ENCODE measurements around the gene THEMIS2.
A peak's percentile ranks its signal among the peaks of the same experiment; 100 is the strongest.
"Not testable (repeated sequence)": the region's sequence is repeated elsewhere in the genome, so short reads cannot be mapped to it uniquely, and the experiment has no call there.

THEMIS2 gene

DNA sequence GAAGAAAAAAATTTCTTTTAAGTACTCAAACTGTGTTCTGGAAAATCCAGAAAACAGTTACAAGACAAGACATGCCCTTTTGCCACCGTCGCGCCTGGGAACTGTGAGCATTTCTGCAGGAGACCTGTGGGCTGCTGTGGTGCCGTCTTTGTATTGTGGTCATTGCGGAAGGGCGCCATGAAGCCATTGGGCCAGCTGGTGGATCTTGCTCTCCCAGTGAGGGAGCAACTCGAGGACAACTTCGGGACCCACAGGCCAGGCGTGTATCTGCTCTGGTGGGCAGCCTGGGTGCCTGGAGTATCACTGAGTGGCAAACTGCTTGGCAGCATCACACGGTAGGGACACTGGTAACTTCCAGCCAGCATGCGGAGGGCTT lies 3.8 kb upstream of the THEMIS2 start:
- H3K36me3 Mint-ChIP-seq (ENCODE audit: low read depth): no peaks in the 10 kb centered on the region
- no peak overlapping the region for H3K4me3 Mint-ChIP-seq
- H3K27ac Mint-ChIP-seq: no peak overlapping the region
- TF ChIP-seq, protein P1, sequence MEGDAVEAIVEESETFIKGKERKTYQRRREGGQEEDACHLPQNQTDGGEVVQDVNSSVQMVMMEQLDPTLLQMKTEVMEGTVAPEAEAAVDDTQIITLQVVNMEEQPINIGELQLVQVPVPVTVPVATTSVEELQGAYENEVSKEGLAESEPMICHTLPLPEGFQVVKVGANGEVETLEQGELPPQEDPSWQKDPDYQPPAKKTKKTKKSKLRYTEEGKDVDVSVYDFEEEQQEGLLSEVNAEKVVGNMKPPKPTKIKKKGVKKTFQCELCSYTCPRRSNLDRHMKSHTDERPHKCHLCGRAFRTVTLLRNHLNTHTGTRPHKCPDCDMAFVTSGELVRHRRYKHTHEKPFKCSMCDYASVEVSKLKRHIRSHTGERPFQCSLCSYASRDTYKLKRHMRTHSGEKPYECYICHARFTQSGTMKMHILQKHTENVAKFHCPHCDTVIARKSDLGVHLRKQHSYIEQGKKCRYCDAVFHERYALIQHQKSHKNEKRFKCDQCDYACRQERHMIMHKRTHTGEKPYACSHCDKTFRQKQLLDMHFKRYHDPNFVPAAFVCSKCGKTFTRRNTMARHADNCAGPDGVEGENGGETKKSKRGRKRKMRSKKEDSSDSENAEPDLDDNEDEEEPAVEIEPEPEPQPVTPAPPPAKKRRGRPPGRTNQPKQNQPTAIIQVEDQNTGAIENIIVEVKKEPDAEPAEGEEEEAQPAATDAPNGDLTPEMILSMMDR (IDR thresholded peaks at IDR 0.05; ENCODE audit: unreplicated experiment in 3 of 3): no peak
- H3K27me3 Mint-ChIP-seq (ENCODE audit: low read depth): peaks cover 8% of the 10 kb centered on the region
- H3K4me1 Mint-ChIP-seq: peaks cover 6% of the 10 kb centered on the region
- H3K9me3 Mint-ChIP-seq: no peaks in the 10 kb centered on the region

DNA sequence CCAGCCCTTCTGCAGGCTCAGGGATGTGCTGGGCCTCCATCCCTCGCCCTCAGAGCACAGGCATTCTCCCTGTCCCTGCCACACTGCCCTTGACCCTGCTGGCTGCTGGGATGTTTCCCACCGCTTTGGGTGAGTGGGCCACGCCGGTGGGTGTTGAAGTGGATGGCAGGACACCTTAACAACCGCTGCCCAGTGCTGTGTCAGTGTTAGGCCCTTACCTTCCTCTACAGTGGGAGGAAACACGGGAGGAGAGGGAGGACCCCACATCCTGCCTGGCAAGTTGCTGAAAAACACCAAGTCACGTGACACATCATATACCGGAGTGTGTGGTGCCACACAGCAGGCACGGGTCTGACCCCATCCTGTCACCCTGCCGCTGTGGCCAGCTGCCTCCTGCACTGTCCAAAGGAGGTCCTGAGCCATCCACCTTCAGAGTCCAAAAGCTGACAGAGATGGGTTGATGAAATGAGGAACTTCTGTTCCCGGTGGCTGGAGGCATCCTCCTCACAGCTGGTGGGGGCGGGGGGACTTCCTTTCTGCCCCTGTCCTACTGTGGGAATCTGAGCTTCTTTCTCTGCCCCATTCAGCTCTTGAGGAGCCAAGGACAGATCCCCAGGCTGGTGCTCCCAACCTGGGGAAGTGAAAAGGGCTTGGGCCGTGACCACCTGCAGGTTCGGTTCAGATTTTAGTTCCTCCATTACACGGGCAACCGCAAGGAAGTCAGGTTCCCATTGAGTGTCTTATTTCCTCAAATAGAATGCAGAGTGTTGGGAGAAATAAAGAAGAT lies 3.2 kb upstream of the THEMIS2 start:
- TF ChIP-seq, protein P1 (IDR thresholded peaks at IDR 0.05; ENCODE audit: unreplicated experiment in 3 of 3): no peak
- Mint-ChIP-seq H3K9me3 (no peaks in the 10 kb centered on the region), H3K36me3 (ENCODE audit: low read depth) (no peaks in the 10 kb centered on the region), H3K4me1 (peaks cover 6% of the 10 kb centered on the region), H3K4me3 (no peak overlapping the region), H3K27me3 (ENCODE audit: low read depth) (peaks cover 11% of the 10 kb centered on the region), H3K27ac (no peak overlapping the region)

DNA sequence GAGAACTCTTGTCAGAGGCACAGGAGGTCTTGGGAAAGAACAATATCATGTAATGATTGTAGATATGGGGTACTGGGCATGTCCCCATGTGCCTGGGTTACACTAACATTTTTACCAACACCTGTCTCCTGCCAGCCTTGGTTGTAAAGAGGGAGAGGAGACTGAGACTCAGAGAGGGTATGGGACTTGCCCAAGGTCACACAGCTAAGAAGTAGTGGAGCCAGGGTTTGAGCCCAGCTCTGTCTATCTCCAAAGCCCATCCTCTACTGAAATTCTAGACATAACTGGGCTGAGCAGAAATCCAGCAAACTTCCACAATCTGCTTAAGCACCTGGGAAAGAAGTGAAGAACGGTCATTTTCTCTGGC lies 2.6 kb upstream of the THEMIS2 start:
- TF ChIP-seq, protein P1 (IDR thresholded peaks at IDR 0.05; ENCODE audit: unreplicated experiment in 3 of 3): no peak
- no peak overlapping the region for H3K4me3 Mint-ChIP-seq
- H3K36me3 Mint-ChIP-seq (ENCODE audit: low read depth): no peaks in the 10 kb centered on the region
- H3K4me1 Mint-ChIP-seq: peaks cover 6% of the 10 kb centered on the region
- no peak overlapping the region for H3K27ac Mint-ChIP-seq
- peaks cover 11% of the 10 kb centered on the region for H3K27me3 Mint-ChIP-seq (ENCODE audit: low read depth)
- H3K9me3 Mint-ChIP-seq: no peaks in the 10 kb centered on the region

DNA sequence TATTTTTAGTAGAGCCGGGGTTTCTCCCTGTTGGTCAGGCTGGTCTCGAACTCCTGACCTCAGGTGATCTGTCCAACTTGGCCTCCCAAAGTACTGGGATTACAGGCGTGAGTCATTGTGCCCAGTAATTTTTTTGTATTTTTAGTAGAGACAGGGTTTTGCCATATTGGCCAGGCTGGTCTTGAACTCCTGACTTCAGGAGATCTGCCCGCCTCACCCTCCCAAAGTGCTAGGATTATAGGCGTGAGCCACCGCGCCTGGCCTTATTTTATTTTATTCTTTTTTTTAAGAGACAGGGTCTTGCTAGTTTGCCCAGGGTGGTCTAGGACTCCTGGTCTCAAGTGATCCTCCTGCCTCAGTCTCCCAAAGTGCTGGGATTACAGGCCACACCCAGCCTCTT lies 1.3 kb upstream of the THEMIS2 start:
- H3K4me1 Mint-ChIP-seq; H3K27ac Mint-ChIP-seq; H3K36me3 Mint-ChIP-seq (ENCODE audit: low read depth); H3K4me3 Mint-ChIP-seq; H3K9me3 Mint-ChIP-seq: not testable (repeated sequence)
- H3K27me3 Mint-ChIP-seq (ENCODE audit: low read depth): peaks cover 15% of the 10 kb centered on the region

DNA sequence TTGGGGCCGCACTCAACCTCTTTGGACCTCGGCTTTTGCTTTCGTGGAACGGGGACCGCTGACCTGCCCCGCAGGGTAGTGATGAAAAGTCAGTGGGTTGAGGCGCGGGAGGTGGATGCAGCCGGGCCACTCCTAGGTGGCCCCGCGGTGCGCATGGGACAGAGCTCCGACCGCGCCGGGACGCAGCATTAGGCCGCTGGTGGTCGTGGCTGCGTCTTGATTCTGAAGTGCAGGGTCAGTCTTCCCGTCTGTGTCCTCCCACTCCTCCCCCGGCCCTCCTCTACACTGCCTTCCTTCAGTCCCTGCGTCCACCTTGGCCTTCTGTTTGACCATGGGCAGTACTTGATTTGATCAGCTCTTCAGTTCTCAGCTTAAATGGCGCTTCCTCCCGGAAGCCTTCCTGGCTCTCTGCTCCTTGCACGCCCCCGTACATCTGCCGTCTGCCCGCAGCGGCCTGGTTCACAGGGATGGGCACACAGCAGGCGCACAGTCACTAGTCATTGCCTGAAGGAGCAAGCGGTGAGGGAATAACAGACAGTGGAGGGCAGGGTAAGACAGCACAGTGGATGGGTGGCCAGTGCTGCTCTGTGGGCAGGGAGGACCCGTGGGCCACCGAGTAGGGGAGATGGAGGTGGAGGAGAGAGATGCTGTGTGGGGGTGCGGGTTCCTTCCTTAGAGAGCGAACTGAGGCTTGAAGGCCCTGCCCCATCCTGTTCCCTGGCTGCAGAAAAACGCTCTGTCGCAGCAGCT lies 633 bp downstream of the THEMIS2 start:
- no peaks in the 10 kb centered on the region for H3K36me3 Mint-ChIP-seq (ENCODE audit: low read depth)
- no peak overlapping the region for H3K27ac Mint-ChIP-seq
- TF ChIP-seq, protein P1 (IDR thresholded peaks at IDR 0.05; ENCODE audit: unreplicated experiment in 3 of 3): no peak
- H3K4me3 Mint-ChIP-seq: peak overlapping the region; percentile 81 to 86 (median 82)
- H3K9me3 Mint-ChIP-seq: no peaks in the 10 kb centered on the region
- peaks cover 15% of the 10 kb centered on the region for H3K27me3 Mint-ChIP-seq (ENCODE audit: low read depth)
- peaks cover 10% of the 10 kb centered on the region for H3K4me1 Mint-ChIP-seq

DNA sequence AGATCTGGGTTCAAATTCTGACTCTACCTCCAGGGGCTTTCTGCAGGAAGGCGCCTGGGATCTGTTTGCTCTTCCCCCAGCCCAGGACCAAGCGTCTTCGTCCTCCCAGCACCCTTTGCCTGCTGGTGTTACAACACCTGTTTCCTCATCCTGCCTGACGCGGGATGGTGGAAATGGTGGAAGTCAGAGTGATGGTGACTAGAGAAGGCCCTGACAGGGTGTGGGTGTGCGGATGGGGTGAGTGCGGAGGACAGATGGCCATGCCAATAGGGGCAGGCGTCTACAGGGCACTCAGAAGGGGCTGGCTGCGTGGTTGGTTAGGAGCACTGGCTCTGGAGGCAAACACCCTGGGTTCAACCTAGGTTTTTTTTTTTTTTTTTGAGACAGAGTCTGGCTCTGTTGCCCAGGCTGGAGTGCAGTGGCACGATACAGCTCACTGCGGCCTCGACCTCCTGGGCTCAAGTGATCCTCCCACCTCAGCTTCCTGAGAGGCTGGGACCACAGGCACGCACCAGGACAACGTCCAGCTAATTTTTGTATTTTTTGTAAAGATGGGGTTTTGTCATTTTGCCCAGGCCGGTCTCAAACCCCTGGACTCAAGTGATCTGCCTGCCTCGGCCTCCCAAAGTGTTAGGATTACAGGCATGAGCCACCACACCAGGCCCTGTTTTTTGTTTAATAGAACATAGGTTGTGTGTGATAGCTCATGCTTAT lies 1.5 kb downstream of the THEMIS2 start:
- Mint-ChIP-seq H3K27me3 (ENCODE audit: low read depth) (peaks cover 15% of the 10 kb centered on the region), H3K36me3 (ENCODE audit: low read depth) (no peaks in the 10 kb centered on the region), H3K4me3 (peak overlapping the region; percentile 81 to 86 (median 82))

More for the DNA sequence above, 1.5 kb downstream of the THEMIS2 start:
- Mint-ChIP-seq H3K27ac (no peak overlapping the region), H3K4me1 (peaks cover 15% of the 10 kb centered on the region), H3K9me3 (no peaks in the 10 kb centered on the region)
- TF ChIP-seq, protein P1 (IDR thresholded peaks at IDR 0.05; ENCODE audit: unreplicated experiment in 3 of 3): no peak

All from nephron (organoid).